ENCODE results near the gene KIRREL3.
"Not testable (repeated sequence)": the region's sequence is repeated elsewhere in the genome, so short reads cannot be mapped to it uniquely, and the experiment has no call there.

The KIRREL3 gene

GRCh38 chr11:126391970-126392632 is 608.5 kb downstream of the KIRREL3 start:
- peak; percentile 50 to 67 (median 64) for DNase-seq

DNA sequence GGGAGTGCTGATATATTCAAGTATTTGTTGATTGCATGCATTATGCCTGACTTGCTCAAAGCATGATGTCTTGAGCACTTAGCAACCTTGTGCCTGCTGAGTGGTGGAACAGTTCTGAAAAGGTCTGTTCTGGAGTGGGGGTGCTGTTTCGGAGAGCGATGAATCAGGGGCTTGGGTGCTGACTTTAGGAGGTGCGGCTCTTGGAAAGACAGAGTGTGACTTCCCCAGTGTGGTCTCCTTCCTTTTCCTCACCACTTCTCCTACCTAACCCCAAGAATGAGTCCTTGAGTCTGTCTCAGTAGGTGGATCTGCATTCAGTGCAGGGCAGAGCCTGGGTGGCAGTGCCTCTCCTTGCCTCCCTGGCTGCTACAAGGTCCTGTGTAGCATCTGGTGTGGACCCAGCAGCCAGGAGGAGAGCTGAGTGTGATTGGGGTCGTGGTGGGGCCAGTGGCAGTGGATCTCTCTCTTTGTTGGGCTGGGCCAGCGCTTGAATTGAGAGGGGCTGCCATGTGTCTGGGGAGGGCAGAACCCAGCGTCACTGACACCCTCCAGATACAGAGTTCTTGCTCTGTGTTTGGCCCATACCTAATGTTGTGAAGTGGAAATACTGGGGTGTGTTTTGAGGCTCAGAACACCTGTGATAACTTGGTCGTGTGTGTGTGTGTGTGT is 609.1 kb downstream of the KIRREL3 start:
- peak in 2 of 3 donors; percentile 10 to 15 for DNase-seq

GRCh38 chr11:126390272-126390867 is 610.2 kb downstream of the KIRREL3 start:
- DNase-seq: no peak

DNA sequence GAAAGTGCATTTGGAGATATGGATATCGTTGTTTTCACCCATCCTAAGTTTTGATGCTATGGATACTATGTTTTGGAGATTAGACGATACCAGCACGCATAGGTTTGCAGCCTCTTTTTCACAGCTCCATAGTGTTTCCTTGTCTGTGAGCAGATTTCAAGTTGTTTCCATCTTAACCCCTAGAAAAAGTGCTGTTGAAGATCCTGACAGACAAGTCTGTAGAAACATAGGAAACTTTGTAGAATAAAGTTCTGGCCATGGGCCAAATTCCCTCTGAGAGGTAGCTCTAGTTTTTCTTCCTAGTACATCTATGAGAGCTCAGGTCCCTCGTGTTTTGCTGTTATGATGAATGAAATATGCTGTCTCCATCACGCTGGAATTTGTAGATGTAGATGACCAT is 612.7 kb downstream of the KIRREL3 start:
- DNase-seq: no peak

DNA sequence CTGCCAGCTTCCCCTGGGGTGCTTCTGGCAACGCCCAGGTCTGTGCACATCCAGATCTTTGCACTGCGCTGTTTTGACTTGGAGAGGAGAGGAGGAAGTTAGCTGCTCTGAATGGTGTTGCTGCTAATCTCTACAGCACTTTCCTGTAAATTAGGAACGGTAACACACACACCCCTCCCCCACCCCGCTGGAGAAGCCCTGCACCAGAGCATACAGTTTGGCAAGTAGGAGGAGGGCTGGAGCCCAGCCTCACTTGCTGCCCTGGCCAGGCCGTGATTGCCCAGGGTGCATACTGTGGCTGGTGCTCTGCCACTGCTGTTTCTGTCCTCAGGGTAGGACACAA is 613.9 kb downstream of the KIRREL3 start:
- DNase-seq: peak in 1 of 3 donors; percentile 9

- no peak for DNase-seq
These were observed 614.4 kb downstream of the KIRREL3 start for GRCh38 chr11:126385991-126386728.

DNA sequence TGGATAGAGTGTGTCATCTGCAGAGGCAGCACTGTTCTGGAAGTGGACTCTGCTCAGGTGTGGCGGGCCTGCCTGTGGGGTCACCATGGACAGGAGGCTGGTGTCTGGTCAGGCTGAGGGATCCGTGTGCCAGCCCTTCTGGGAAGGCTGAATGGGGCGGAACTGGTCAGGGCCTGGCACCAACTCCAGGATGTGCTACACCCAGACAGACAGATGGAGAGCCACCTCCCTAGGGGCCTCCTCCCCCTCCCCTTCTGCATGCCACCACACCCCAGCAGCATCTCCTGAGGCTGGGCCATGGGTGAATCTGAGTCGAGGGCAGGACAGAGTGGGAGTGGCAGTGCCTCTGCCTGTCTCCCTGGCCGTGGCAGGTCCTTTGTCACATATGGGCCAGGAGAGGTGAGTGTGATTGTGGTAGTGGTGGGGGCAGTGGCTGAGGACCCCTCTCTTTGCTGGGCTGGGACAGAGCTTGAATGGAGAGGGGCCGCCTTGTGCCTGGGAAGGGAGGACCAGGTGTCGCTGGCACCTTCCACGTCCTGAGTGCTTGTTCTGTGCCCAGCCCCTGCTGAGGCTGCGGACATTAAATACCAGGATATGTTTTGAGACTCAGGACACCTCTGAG is 616.0 kb downstream of the KIRREL3 start:
- DNase-seq: no peak

GRCh38 chr11:126383339-126384335 is 616.9 kb downstream of the KIRREL3 start:
- no peak for DNase-seq

DNA sequence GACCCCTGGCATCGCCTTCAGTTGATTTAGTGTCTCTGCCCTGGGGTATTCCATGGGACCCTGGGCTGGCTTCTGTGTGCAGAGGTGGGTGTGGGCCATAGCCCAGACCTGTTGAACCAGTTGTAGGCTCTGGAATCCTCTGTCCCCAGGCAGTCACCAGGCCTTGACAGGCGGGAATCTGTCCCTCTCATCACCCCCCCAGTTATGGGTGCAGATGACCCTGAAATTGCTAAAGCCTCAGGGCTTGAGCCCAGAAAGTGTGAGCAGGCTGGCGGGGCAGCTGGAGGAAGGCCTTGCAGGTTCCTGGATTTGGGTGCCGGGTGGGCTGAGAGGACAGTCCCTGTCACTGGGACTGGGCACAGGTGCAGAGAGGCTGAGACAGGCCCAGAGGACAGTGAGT is 617.9 kb downstream of the KIRREL3 start:
- not testable (repeated sequence) for DNase-seq

DNA sequence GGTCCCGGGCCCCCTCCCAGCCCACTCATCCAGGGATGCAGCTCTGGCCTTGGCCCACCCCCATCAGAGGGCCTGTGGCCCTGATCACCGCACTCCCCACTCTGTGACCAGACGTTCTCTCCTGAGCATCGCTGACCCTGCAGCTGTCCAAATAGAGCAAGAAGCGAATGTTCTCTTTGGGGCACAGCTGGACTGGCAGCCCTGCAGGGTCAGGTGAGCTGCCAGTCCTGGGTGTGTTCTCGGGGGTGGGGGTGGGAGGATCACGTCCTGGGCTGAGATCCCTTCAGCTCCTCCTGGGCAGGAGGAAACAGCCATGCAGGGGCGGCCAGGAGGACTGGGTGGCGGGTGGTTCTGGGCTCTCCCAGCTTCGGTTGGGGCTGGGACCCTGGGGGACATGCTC is 618.6 kb downstream of the KIRREL3 start:
- not testable (repeated sequence) for DNase-seq

DNA sequence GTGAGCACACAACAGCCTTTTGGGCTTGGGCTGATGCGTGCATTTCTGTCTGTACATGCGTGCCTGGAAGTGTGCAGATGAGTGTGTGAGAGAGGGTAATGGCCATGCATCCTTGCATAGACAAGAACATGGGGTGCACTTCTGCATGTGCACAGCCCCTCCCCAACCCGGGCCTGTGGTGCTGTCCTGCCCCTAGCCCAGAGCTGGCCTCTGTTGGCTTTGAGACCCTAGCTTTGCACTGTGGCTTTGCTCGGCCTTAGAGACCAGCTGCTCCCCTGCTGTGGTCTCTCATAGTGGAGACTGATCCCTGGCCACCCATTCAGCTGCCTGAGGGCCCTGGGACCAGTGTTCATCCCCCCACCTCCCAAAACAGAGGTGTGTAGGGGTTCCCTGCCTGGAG is 619.7 kb downstream of the KIRREL3 start:
- DNase-seq: no peak

GRCh38 chr11:126378763-126379162 is 621.8 kb downstream of the KIRREL3 start:
- DNase-seq: no peak

DNA sequence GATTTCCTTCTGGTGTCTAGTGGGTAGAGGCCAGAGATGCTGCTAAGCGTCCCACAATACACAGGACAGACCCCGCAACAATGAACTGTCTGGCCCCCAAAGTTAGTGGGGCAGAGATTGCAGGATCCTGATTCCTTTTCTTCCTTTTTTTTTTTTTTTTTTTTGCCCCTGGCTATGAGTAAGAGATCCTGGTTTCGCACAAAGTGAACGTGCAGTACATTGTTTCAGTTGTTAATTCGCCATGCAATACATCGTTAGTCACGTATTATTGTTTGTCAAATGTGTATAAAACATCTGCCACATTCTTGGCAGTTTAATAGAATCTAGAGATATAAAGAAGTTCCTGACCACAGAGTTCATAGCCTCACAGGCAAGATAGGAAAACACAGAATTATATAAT is 624.8 kb downstream of the KIRREL3 start:
- DNase-seq: no peak

- not testable (repeated sequence) for DNase-seq
These were observed 625.8 kb downstream of the KIRREL3 start for GRCh38 chr11:126374562-126375300.

- not testable (repeated sequence) for DNase-seq
These were observed 627.0 kb downstream of the KIRREL3 start for GRCh38 chr11:126373389-126374066.

All from suppressor macrophage treated with lipopolysaccharide for 1 hour (primary cell).